Liver (tissue), 9 donors: ENCODE results near the gene ZNF512. TPM values are rescaled to one million over a fixed set of nuclear protein-coding genes. Genes with fewer than 3 reads are reported as not detected.

ENCODE experiments used
- DNase-seq: peaks from one replicate; pipeline ENCODE4 v3.0.0-alpha.2; 2017; ENCODE audit warnings: low spot score
- H3K27ac ChIP-seq, 2 donors: one replicate each; pipeline ENCODE4 v1.7.0; 2013; ENCODE audit warnings: inconsistent platforms in 2 of 2, low read length in 2 of 2, control low read depth in 1 of 2, low read depth in 1 of 2, mild to moderate bottlenecking in 1 of 2
- H3K27me3 ChIP-seq, 4 donors: one replicate each; pipeline versions ENCODE4 v1.6.1 to v1.7.0; 2013; ENCODE audit warnings: low read length in 3 of 4, inconsistent platforms in 1 of 4, mild to moderate bottlenecking in 1 of 4, moderate library complexity in 1 of 4; ENCODE audit not compliant: control insufficient read depth in 4 of 4, insufficient read depth in 4 of 4
- H3K36me3 ChIP-seq, 4 donors: one replicate each; pipeline versions ENCODE4 v1.6.1 to v1.7.0; 2013; ENCODE audit warnings: low read length in 3 of 4, mild to moderate bottlenecking in 3 of 4, low read depth in 1 of 4, moderate library complexity in 1 of 4; ENCODE audit not compliant: control insufficient read depth in 4 of 4, insufficient read depth in 3 of 4
- H3K4me1 ChIP-seq, 4 donors: one replicate each; pipeline versions ENCODE4 v1.6.1 to v1.7.0; 2013; ENCODE audit warnings: low read length in 3 of 4, mild to moderate bottlenecking in 3 of 4, moderate library complexity in 1 of 4; ENCODE audit not compliant: control insufficient read depth in 4 of 4, insufficient read depth in 4 of 4
- H3K4me3 ChIP-seq, 3 donors: one replicate each; pipeline versions ENCODE4 v1.6.1 to v1.7.0; 2013; ENCODE audit warnings: low read length in 3 of 3, control low read depth in 1 of 3, low read depth in 1 of 3, mild to moderate bottlenecking in 1 of 3
- H3K9ac ChIP-seq, 2 donors: one replicate each; pipeline ENCODE4 v1.7.0; 2013; ENCODE audit warnings: low read length in 2 of 2, mild to moderate bottlenecking in 2 of 2, moderate library complexity in 2 of 2, control low read depth in 1 of 2, low read depth in 1 of 2
- H3K9me3 ChIP-seq, 4 donors: one replicate each; pipeline versions ENCODE4 v1.6.1 to v1.7.0; 2013; ENCODE audit warnings: low read length in 3 of 4; ENCODE audit not compliant: control insufficient read depth in 4 of 4
- EGR1 ChIP-seq, 2 donors: IDR thresholded peaks; 2 replicates each; pipeline ENCODE4 v1.6.1; 2016 to 2018; ENCODE audit warnings: antibody characterized with exemption in 2 of 2, low read depth in 2 of 2
- FOXA1 ChIP-seq: IDR thresholded peaks from 2 replicates; pipeline ENCODE4 v1.6.1; 2016; ENCODE audit warnings: antibody characterized with exemption
- FOXA2 ChIP-seq: IDR thresholded peaks from 2 replicates; pipeline ENCODE4 v1.6.1; 2016; ENCODE audit warnings: antibody characterized with exemption
- GABPA ChIP-seq, 2 donors: IDR thresholded peaks in 1 of 2; conservative IDR thresholded peaks in 1 of 2; 2 replicates each; pipeline ENCODE4 v1.6.1; 2016; ENCODE audit warnings: antibody characterized with exemption in 2 of 2, mild to moderate bottlenecking in 1 of 2, moderate library complexity in 1 of 2
- HNF4A ChIP-seq, 2 donors: conservative IDR thresholded peaks; 2 replicates each; pipeline ENCODE4 v1.6.1; 2016; ENCODE audit warnings: antibody characterized with exemption in 2 of 2, mild to moderate bottlenecking in 2 of 2
- HNF4G ChIP-seq: IDR thresholded peaks from 2 replicates; pipeline ENCODE4 v1.6.1; 2016; ENCODE audit warnings: antibody characterized with exemption
- JUND ChIP-seq, 2 donors: IDR thresholded peaks; 2 replicates each; pipeline ENCODE4 v1.6.1; 2016; ENCODE audit warnings: antibody characterized with exemption in 2 of 2
- NR2F2 ChIP-seq: IDR thresholded peaks from 2 replicates; pipeline ENCODE4 v1.6.1; 2016; ENCODE audit warnings: antibody characterized with exemption
- RAD21 ChIP-seq, 2 donors: IDR thresholded peaks; 2 replicates each; pipeline ENCODE4 v1.6.1; 2016; ENCODE audit warnings: antibody characterized with exemption in 2 of 2, mild to moderate bottlenecking in 2 of 2
- RXRA ChIP-seq, 2 donors: IDR thresholded peaks; 2 replicates each; pipeline ENCODE4 v1.6.1; 2017 to 2018; ENCODE audit warnings: antibody characterized with exemption in 2 of 2, mild to moderate bottlenecking in 1 of 2
- SP1 ChIP-seq: IDR thresholded peaks from 2 replicates; pipeline ENCODE4 v1.6.1; 2018; ENCODE audit warnings: antibody characterized with exemption, mild to moderate bottlenecking
- TAF1 ChIP-seq: conservative IDR thresholded peaks from 2 replicates; pipeline ENCODE4 v1.6.1; 2016; ENCODE audit warnings: antibody characterized with exemption, mild to moderate bottlenecking
- YY1 ChIP-seq: IDR thresholded peaks from 2 replicates; pipeline ENCODE4 v1.6.1; 2016; ENCODE audit warnings: antibody characterized with exemption, mild to moderate bottlenecking
- WGBS: extraction: QIAGEN DNeasy Blood & Tissue Kit; methylation state at CpG from one replicate; pipeline ENCODE4 v1.1.7; 2013; 5-methylcytosine and 5-hydroxymethylcytosine counted together
- polyA plus RNA-seq, 2 donors: library from polyadenylated mRNA; stranded (reverse) in 1 of 2; unstranded in 1 of 2; fragments of 200-250 nt in 1 of 2; fragments of >200 nt in 1 of 2; fragmentation: Nextera tagmentation in 1 of 2; extraction: Ambion mirVana in 1 of 2; gene quantifications; one replicate each; pipeline versions ENCODE4 v1.2.1 to v1.2.3, GENCODE V29; 2013 to 2015
- total RNA-seq, 2 donors: library from RNA; depleted of rRNA; stranded (reverse); fragments of >200 nt; gene quantifications; one replicate each; pipeline ENCODE4 v1.2.3, GENCODE V29; 2014
- TF ChIP-seq, protein P1 (sequence below): fragments of 150-350 bp; IDR thresholded peaks from 2 replicates; pipeline ENCODE4 v1.5.1; 2017; ENCODE audit warnings: improper control_type of control experiment, low read depth, low read length; ENCODE audit not compliant: missing input control
- TF ChIP-seq, protein P2 (sequence below): IDR thresholded peaks from 2 replicates; pipeline ENCODE4 v1.6.1; 2016; ENCODE audit warnings: antibody characterized with exemption
- TF ChIP-seq, protein P3 (sequence below): IDR thresholded peaks from 2 replicates; pipeline ENCODE4 v1.6.1; 2016; ENCODE audit warnings: antibody characterized with exemption
- TF ChIP-seq, protein P4 (sequence below): IDR thresholded peaks from 2 replicates; pipeline ENCODE4 v1.6.1; 2016; ENCODE audit warnings: antibody characterized with exemption, mild to moderate bottlenecking
- TF ChIP-seq, protein P5 (sequence below): IDR thresholded peaks from 2 replicates; pipeline ENCODE4 v1.6.1; 2016; ENCODE audit warnings: antibody characterized with exemption
- donor health status: healthy.
- donor health status: healthy.
- donor health status: healthy.
- donor health status: healthy.
- donor health status: healthy.

The ZNF512 gene
- total and polyA plus RNA-seq, 4 donors: 3.3 to 13.0 (median 7.1) TPM

DNA sequence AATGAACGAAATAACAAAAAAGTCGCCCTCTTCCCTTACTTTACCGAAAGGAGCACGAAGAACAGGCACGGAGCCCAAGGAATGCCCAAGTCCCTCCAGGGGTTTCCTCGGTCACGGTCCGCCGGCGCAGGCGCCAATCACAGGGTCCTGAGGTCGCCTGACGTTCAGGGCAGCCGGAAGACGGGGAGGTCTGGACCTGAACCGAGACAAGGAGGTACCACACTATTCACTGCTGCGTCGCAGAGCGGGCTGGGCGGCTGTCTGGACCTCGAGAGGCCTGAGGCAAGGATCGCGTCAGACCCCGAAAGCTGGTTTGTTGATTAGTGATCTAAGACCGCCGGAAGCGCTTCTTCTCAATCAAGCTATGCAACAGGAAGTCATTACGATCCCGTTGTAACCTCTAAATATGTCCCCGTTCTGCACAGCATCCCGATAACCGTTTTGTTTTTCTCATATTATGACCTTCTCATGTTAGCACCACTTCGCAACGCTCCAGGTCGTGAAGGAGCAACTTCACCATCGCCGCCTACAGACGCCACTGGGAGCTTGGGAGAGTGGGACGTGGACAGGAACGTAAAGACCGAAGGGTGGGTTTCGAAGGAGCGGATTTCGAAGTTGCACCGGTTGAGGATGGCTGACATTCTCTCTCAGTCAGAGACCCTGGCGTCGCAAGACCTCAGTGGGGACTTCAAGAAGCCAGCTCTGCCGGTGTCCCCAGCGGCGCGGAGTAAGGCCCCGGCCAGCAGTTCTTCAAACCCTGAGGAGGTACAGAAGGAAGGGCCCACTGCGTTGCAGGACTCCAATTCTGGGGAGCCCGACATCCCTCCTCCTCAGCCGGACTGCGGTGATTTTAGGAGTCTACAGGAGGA is 80.7 kb downstream of the ZNF512 start, which contains the start of the genes SLC4A1AP and SUPT7L:
TSS of gene SLC4A1AP (plus strand) at position 605 of the 869 bp plus-strand sequence. CDS start at position 631, 26 bp downstream.
TSS of gene SUPT7L (minus strand) at position 330 of the 869 bp plus-strand sequence. CDS start 1,422 bp downstream, outside the sequence.
- peaks cover 9 to 29% (median 26%) of the 10 kb centered on the region in 4 donors for H3K4me1 ChIP-seq
- H3K4me3 ChIP-seq: peak within 1 kb of the TSS; percentile 75 to 100 (median 88)
- peaks cover 8 to 30% (median 18%) of the 10 kb centered on the region in 4 donors for H3K36me3 ChIP-seq
- H3K9ac ChIP-seq: peak within 1 kb of the TSS; percentile 69 to 89
- under 1% methylated on average over 56 of the region's 56 CpGs for WGBS
- DNase-seq: peak; percentile 84
- TF ChIP-seq YY1 (peak; percentile 97), RXRA (IDR thresholded peaks at IDR 0.05) (peak in 1 of 2 donors; percentile 36), HNF4A (conservative IDR thresholded peaks at IDR 0.05) (peak in 1 of 2 donors; percentile 17), HNF4G (no peak), NR2F2 (no peak), RAD21 (IDR thresholded peaks at IDR 0.05) (peak in 1 of 2 donors; percentile 25), EGR1 (IDR thresholded peaks at IDR 0.05; ENCODE audit: low read depth in 2 of 2) (no peak), JUND (IDR thresholded peaks at IDR 0.05) (no peak), FOXA1 (no peak), FOXA2 (peak; percentile 13), SP1 (peak; percentile 12), GABPA (IDR thresholded peaks at IDR 0.05 in 1 of 2, conservative IDR thresholded peaks at IDR 0.05 in 1 of 2) (peak; percentile 98 to 99), TAF1 (no peak)
- TF ChIP-seq, protein P1, sequence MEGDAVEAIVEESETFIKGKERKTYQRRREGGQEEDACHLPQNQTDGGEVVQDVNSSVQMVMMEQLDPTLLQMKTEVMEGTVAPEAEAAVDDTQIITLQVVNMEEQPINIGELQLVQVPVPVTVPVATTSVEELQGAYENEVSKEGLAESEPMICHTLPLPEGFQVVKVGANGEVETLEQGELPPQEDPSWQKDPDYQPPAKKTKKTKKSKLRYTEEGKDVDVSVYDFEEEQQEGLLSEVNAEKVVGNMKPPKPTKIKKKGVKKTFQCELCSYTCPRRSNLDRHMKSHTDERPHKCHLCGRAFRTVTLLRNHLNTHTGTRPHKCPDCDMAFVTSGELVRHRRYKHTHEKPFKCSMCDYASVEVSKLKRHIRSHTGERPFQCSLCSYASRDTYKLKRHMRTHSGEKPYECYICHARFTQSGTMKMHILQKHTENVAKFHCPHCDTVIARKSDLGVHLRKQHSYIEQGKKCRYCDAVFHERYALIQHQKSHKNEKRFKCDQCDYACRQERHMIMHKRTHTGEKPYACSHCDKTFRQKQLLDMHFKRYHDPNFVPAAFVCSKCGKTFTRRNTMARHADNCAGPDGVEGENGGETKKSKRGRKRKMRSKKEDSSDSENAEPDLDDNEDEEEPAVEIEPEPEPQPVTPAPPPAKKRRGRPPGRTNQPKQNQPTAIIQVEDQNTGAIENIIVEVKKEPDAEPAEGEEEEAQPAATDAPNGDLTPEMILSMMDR: no peak
- TF ChIP-seq, protein P2, sequence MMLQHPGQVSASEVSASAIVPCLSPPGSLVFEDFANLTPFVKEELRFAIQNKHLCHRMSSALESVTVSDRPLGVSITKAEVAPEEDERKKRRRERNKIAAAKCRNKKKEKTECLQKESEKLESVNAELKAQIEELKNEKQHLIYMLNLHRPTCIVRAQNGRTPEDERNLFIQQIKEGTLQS: peak; percentile 67
- TF ChIP-seq, protein P3, sequence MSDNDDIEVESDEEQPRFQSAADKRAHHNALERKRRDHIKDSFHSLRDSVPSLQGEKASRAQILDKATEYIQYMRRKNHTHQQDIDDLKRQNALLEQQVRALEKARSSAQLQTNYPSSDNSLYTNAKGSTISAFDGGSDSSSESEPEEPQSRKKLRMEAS: peak; percentile 49
- TF ChIP-seq, protein P4, sequence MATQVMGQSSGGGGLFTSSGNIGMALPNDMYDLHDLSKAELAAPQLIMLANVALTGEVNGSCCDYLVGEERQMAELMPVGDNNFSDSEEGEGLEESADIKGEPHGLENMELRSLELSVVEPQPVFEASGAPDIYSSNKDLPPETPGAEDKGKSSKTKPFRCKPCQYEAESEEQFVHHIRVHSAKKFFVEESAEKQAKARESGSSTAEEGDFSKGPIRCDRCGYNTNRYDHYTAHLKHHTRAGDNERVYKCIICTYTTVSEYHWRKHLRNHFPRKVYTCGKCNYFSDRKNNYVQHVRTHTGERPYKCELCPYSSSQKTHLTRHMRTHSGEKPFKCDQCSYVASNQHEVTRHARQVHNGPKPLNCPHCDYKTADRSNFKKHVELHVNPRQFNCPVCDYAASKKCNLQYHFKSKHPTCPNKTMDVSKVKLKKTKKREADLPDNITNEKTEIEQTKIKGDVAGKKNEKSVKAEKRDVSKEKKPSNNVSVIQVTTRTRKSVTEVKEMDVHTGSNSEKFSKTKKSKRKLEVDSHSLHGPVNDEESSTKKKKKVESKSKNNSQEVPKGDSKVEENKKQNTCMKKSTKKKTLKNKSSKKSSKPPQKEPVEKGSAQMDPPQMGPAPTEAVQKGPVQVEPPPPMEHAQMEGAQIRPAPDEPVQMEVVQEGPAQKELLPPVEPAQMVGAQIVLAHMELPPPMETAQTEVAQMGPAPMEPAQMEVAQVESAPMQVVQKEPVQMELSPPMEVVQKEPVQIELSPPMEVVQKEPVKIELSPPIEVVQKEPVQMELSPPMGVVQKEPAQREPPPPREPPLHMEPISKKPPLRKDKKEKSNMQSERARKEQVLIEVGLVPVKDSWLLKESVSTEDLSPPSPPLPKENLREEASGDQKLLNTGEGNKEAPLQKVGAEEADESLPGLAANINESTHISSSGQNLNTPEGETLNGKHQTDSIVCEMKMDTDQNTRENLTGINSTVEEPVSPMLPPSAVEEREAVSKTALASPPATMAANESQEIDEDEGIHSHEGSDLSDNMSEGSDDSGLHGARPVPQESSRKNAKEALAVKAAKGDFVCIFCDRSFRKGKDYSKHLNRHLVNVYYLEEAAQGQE: peak; percentile 60
- TF ChIP-seq, protein P5, sequence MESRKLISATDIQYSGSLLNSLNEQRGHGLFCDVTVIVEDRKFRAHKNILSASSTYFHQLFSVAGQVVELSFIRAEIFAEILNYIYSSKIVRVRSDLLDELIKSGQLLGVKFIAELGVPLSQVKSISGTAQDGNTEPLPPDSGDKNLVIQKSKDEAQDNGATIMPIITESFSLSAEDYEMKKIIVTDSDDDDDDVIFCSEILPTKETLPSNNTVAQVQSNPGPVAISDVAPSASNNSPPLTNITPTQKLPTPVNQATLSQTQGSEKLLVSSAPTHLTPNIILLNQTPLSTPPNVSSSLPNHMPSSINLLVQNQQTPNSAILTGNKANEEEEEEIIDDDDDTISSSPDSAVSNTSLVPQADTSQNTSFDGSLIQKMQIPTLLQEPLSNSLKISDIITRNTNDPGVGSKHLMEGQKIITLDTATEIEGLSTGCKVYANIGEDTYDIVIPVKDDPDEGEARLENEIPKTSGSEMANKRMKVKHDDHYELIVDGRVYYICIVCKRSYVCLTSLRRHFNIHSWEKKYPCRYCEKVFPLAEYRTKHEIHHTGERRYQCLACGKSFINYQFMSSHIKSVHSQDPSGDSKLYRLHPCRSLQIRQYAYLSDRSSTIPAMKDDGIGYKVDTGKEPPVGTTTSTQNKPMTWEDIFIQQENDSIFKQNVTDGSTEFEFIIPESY: peak; percentile 55
- no peaks in the 10 kb centered on the region for H3K9me3 ChIP-seq
- H3K27ac ChIP-seq: peak within 1 kb of the TSS; percentile 84 to 87
- H3K27me3 ChIP-seq: no peaks in the 10 kb centered on the region
